ENCODE measurements around the gene ZBTB16.

- TF ChIP-seq CTCF (IDR thresholded peaks at IDR 0.05) (no peak), POLR2A (IDR thresholded peaks at IDR 0.05) (no peak)
Observed at GRCh38 chr11:114075344-114075610, 15.8 kb downstream of the ZBTB16 start.

Measured in heart left ventricle (tissue), 13 donors.